Neural progenitor cell (in vitro differentiated cells): ENCODE results near the gene BTBD10.

ENCODE experiments used
- CTCF ChIP-seq: fragments of 200-600 bp; sonication (generic); IDR thresholded peaks from 2 replicates; pipeline ENCODE4 v1.5.1; 2017; ENCODE audit warnings: antibody characterized with exemption, mild to moderate bottlenecking
- EZH2 ChIP-seq: fragments of 200-600 bp; sonication (generic); IDR thresholded peaks from 2 replicates; pipeline ENCODE4 v1.6.1; 2017; ENCODE audit warnings: antibody characterized with exemption, mild to moderate bottlenecking, moderate library complexity
- EZH2phosphoT487 ChIP-seq: fragments of 200-600 bp; sonication (generic); IDR thresholded peaks from 2 replicates; pipeline ENCODE4 v1.6.1; 2017; ENCODE audit warnings: antibody characterized with exemption

- TF ChIP-seq CTCF = no peak
- no peak for TF ChIP-seq EZH2
- TF ChIP-seq EZH2phosphoT487 = no peak
These were observed 86.6 kb downstream of the BTBD10 start for GRCh38 chr11:13376402-13376801.
